ENCODE data around the gene IL20. TPM values are rescaled to one million over a fixed set of nuclear protein-coding genes. Genes with fewer than 3 reads are reported as not detected.

IL20 gene
- total and polyA plus RNA-seq, 2 of the 8 experiments (the other 6 are each of a cell fraction or from before 2014, with no cell fraction given): not detected

- no peak overlapping the region for H3K27ac ChIP-seq (ENCODE audit: low read depth, low read length)
- H3K9ac ChIP-seq (replicated peaks in 1 of 4; ENCODE audit: extremely low read depth in 1 of 4, low read depth in 3 of 4, low read length in 3 of 4): no peak overlapping the region
- H3K79me2 ChIP-seq (ENCODE audit: control insufficient read depth in 1 of 2, insufficient read depth in 2 of 2, low read length in 2 of 2): no peaks in the 10 kb centered on the region
- DNase-seq (ENCODE audit: low read depth in 1 of 2, low spot score in 2 of 2) (no peak), FAIRE-seq (no peak)
- no peaks in the 10 kb centered on the region for H3K27me3 ChIP-seq (replicated peaks in 1 of 4; ENCODE audit: control insufficient read depth in 3 of 4, extremely low read depth in 1 of 4, insufficient read depth in 3 of 4, low read length in 3 of 4)
- no peak overlapping the region for H2BK120ac ChIP-seq (replicated peaks; ENCODE audit: low read depth, low read length)
- no peak overlapping the region for H2BK5ac ChIP-seq (ENCODE audit: low read depth, low read length)
- no peaks in the 10 kb centered on the region for H4K20me1 ChIP-seq (replicated peaks in 1 of 2; ENCODE audit: control insufficient read depth in 1 of 2, insufficient read depth in 2 of 2, low read length in 2 of 2)
- no peak overlapping the region for H3K4ac ChIP-seq (replicated peaks; ENCODE audit: insufficient read length, low read depth, low read length)
- no peak overlapping the region for H2BK12ac ChIP-seq (ENCODE audit: low read depth, low read length)
- no peaks in the 10 kb centered on the region for H3K36me3 ChIP-seq (ENCODE audit: control insufficient read depth in 2 of 4, insufficient read depth in 4 of 4, low read length in 3 of 4)
- H4K5ac ChIP-seq (ENCODE audit: insufficient read length, low read depth, low read length): no peak overlapping the region
- H4K91ac ChIP-seq (replicated peaks; ENCODE audit: insufficient read length, low read length): no peak overlapping the region
- no peak overlapping the region for H3K56ac ChIP-seq (replicated peaks; ENCODE audit: insufficient read length, low read depth, low read length)
- no peaks in the 10 kb centered on the region for H3K23me2 ChIP-seq (ENCODE audit: low read depth, low read length)
- H3K79me1 ChIP-seq (ENCODE audit: low read depth, low read length): no peaks in the 10 kb centered on the region
- no peaks in the 10 kb centered on the region; a peak in 1 of 7 replicates for H3K4me1 ChIP-seq (replicated peaks in 1 of 4; ENCODE audit: control insufficient read depth in 3 of 4, insufficient read depth in 4 of 4, low read length in 3 of 4)
- H2BK15ac ChIP-seq (ENCODE audit: low read length): no peak overlapping the region
- no peak overlapping the region for H3K4me2 ChIP-seq (ENCODE audit: insufficient read depth in 1 of 2, low read depth in 2 of 2, low read length in 2 of 2)
- no peak overlapping the region for H3K14ac ChIP-seq (ENCODE audit: insufficient read length)
- no peak for TF ChIP-seq SIN3A (conservative IDR thresholded peaks at IDR 0.05 in 1 of 2, IDR thresholded peaks at IDR 0.05 in 1 of 2; ENCODE audit: low read depth in 1 of 2, low read length in 2 of 2)
- no peak for TF ChIP-seq RFX5 (IDR thresholded peaks at IDR 0.05; ENCODE audit: borderline replicate concordance, low read depth, low read length)
- H2BK20ac ChIP-seq (ENCODE audit: low read length): no peak overlapping the region
- H3K18ac ChIP-seq (ENCODE audit: extremely low read depth, low read length): no peak overlapping the region
- no peaks in the 10 kb centered on the region for H3K9me3 ChIP-seq (ENCODE audit: insufficient read depth in 2 of 2, low read depth in 1 of 2, low read length in 1 of 2)
- H3K23ac ChIP-seq (ENCODE audit: insufficient read length): no peak overlapping the region
- 85% methylated on average over 3 of the region's 3 CpGs; no CpG with 5 or more reads in 1 of the 2 experiments for WGBS, 2 experiments (ENCODE audit: extremely low coverage in 1 of 2, insufficient coverage in 1 of 2, insufficient read length in 1 of 2, insufficient replicate concordance in 2 of 2, low coverage in 1 of 2, low lambda C conversion rate in 2 of 2, missing lambda C conversion rate in 1 of 2)
- POLR2A ChIA-PET (ENCODE audit: partially characterized antibody): interaction anchor here (2.1 kb wide), 1 partner anchor 13 kb away, joined by 4 read pairs; no protein-coding TSS in a partner anchor
- no peak overlapping the region for H3K4me3 ChIP-seq (ENCODE audit: extremely low read depth in 1 of 4, insufficient read depth in 2 of 4, low read depth in 3 of 4, low read length in 4 of 4)
- CTCF ChIA-PET (ENCODE audit: partially characterized antibody): interaction anchor here (0.8 to 7.2 kb wide), 10 partner anchors 11 to 136 kb away, joined by 3 to 52 read pairs (median 6); partner anchors contain the start of gene IL20
- no peak overlapping the region for H2AFZ ChIP-seq (ENCODE audit: low read length)
- no peak overlapping the region for H4K8ac ChIP-seq (ENCODE audit: extremely low read depth, insufficient read depth, low read length)
- H2AK5ac ChIP-seq (ENCODE audit: low read depth, low read length): no peak overlapping the region; the same call in 1 of the 2 replicates
Measured at GRCh38 chr1:206896261-206896660, 30.8 kb downstream of the IL20 start.

Measured in H1 (cell line).